Keratinocyte (primary cell): ENCODE measurements around the gene GPR107. TPM values are rescaled to one million over a fixed set of nuclear protein-coding genes. Genes with fewer than 3 reads are reported as not detected.
A peak's percentile ranks its signal among the peaks of the same experiment; 100 is the strongest.

ENCODE experiments used
- DNase-seq: peaks from one replicate; pipeline ENCODE4 v3.0.0-alpha.2; 2011; ENCODE audit warnings: low read depth, missing footprints, low spot score
- FAIRE-seq: peaks from 2 replicates; lab custom pipeline; 2011; peaks lifted over from hg19 to GRCh38; lab: Jason Lieb, UNC
- H2AFZ ChIP-seq: 2 replicates; pipeline ENCODE4 v1.6.0; 2012; ENCODE audit warnings: low read length, control low read depth, inconsistent platforms; ENCODE audit not compliant: control insufficient read depth
- H3K27ac ChIP-seq: 2 replicates; pipeline ENCODE4 v1.5.1; 2011; ENCODE audit warnings: low read length; ENCODE audit not compliant: control insufficient read depth, insufficient read depth
- H3K27me3 ChIP-seq: 3 replicates; pipeline ENCODE4 v1.6.0; 2011; ENCODE audit warnings: low read length; ENCODE audit not compliant: control insufficient read depth, insufficient read depth; ENCODE audit errors: extremely low read depth
- H3K36me3 ChIP-seq, 2 experiments: 2 replicates in 1 of 2; 3 replicates in 1 of 2; pipeline ENCODE4 v1.5.1; 2011; ENCODE audit warnings: low read length in 2 of 2, mild to moderate bottlenecking in 1 of 2; ENCODE audit not compliant: control insufficient read depth in 2 of 2, insufficient read depth in 2 of 2; ENCODE audit errors: extremely low read depth in 1 of 2
- H3K4me1 ChIP-seq: 3 replicates; pipeline ENCODE4 v1.5.1; 2011; ENCODE audit warnings: low read length; ENCODE audit not compliant: control insufficient read depth, insufficient read depth; ENCODE audit errors: extremely low read depth
- H3K4me2 ChIP-seq: 3 replicates; pipeline ENCODE4 v1.6.0; 2011; ENCODE audit warnings: low read depth, low read length; ENCODE audit not compliant: control insufficient read depth, insufficient read depth; ENCODE audit errors: extremely low read depth
- H3K4me3 ChIP-seq, 3 experiments: fragments of 200-600 bp in 1 of 3; sonication (generic) in 1 of 3; 2 replicates in 2 of 3; 3 replicates in 1 of 3; pipeline ENCODE4 v1.5.1; 2011 to 2016; ENCODE audit warnings: low read length in 3 of 3, mild to moderate bottlenecking in 3 of 3, control low read depth in 2 of 3, inconsistent platforms in 1 of 3, low read depth in 1 of 3, mixed read lengths in 1 of 3, mixed run types in 1 of 3, moderate library complexity in 1 of 3; ENCODE audit not compliant: control insufficient read depth in 2 of 3, insufficient read depth in 2 of 3; ENCODE audit errors: extremely low read depth in 1 of 3
- H3K79me2 ChIP-seq: 2 replicates; pipeline ENCODE4 v1.6.0; 2012; ENCODE audit warnings: low read length; ENCODE audit not compliant: control insufficient read depth, insufficient read depth
- H3K9ac ChIP-seq: 3 replicates; pipeline ENCODE4 v1.6.0; 2011; ENCODE audit warnings: low read length; ENCODE audit not compliant: control insufficient read depth, insufficient read depth; ENCODE audit errors: extremely low read depth
- H3K9me1 ChIP-seq: 3 replicates; pipeline ENCODE4 v1.6.0; 2011; ENCODE audit warnings: low read length; ENCODE audit not compliant: control insufficient read depth, insufficient read depth; ENCODE audit errors: extremely low read depth
- H3K9me3 ChIP-seq: 2 replicates; pipeline ENCODE4 v1.5.1; 2012; ENCODE audit warnings: low read depth, low read length; ENCODE audit not compliant: control insufficient read depth
- H4K20me1 ChIP-seq: 3 replicates; pipeline ENCODE4 v1.6.0; 2011; ENCODE audit warnings: low read length; ENCODE audit not compliant: control insufficient read depth, insufficient read depth; ENCODE audit errors: extremely low read depth
- CTCF ChIP-seq, 3 experiments: IDR thresholded peaks in 1 of 3; conservative IDR thresholded peaks in 1 of 3; optimal IDR thresholded peaks in 1 of 3; 2 replicates in 2 of 3; 3 replicates in 1 of 3; pipeline versions ENCODE3 to v1.5.1; 2011; ENCODE audit warnings: low read length in 3 of 3, mild to moderate bottlenecking in 3 of 3, moderate library complexity in 2 of 3, control low read depth in 1 of 3, inconsistent platforms in 1 of 3; ENCODE audit not compliant: insufficient read depth in 2 of 3; ENCODE audit errors: extremely low read depth in 1 of 3
- EZH2 ChIP-seq: IDR thresholded peaks from one replicate; pipeline ENCODE4 v1.6.1; 2012; ENCODE audit warnings: inconsistent platforms, mild to moderate bottlenecking, low read length, moderate library complexity
- dilution Hi-C: fragments of 300-500 bp; cut with MboI; formaldehyde crosslinking; loops from one replicate; pipeline ENCODE4 v1.7.0; 2020; ENCODE audit warnings: low sequenced_read_pairs; ENCODE audit not compliant: extremely low pct_ligation_motif_present
- polyA plus RNA-seq, 5 experiments: library from polyadenylated mRNA; depleted of rRNA in 3 of 5; stranded (reverse) in 3 of 5; stranded (forward) in 1 of 5; unstranded in 1 of 5; fragments of >200 nt; gene quantifications; 1 replicate in 1 of 5; 2 replicates in 3 of 5; 3 replicates in 1 of 5; pipeline versions ENCODE4 v1.2.1 to v1.2.3, GENCODE V29; 2011 to 2012; ENCODE audit warnings: missing spikeins in 2 of 5, low read depth in 1 of 5, low replicate concordance in 1 of 5

The GPR107 gene
- polyA plus RNA-seq, 1 donor (not counting 4 experiments of a cell fraction or from before 2014, with no cell fraction given): 27.3 TPM

- Histone ChIP-seq H3K27me3 (no peaks in the 10 kb centered on the region), H3K4me3 (no peak overlapping the region), H3K9me3 (no peaks in the 10 kb centered on the region), H4K20me1 (peaks cover 4% of the 10 kb centered on the region), H3K9ac (no peak overlapping the region), H3K36me3 (peaks cover 9% of the 10 kb centered on the region in 2 experiments), H2AFZ (no peak overlapping the region), H3K9me1 (no peaks in the 10 kb centered on the region), H3K4me1 (no peaks in the 10 kb centered on the region), H3K27ac (no peak overlapping the region), H3K79me2 (peaks cover 30% of the 10 kb centered on the region), H3K4me2 (no peak overlapping the region)
- no peak for FAIRE-seq
- DNase-seq: no peak
- dilution Hi-C loops: no loop called here
- TF ChIP-seq CTCF (optimal IDR thresholded peaks at IDR 0.05 in 1 of 3, IDR thresholded peaks at IDR 0.05 in 1 of 3, conservative IDR thresholded peaks at IDR 0.05 in 1 of 3; ENCODE audit: extremely low read depth in 1 of 3, insufficient read depth in 2 of 3, low read length in 3 of 3) (no peak), EZH2 (no peak)
These were observed 19.7 kb downstream of the GPR107 start for GRCh38 chr9:130073373-130073772.

- Histone ChIP-seq H2AFZ (no peak overlapping the region), H3K4me3 (no peak overlapping the region), H3K27ac (no peak overlapping the region), H3K4me1 (no peaks in the 10 kb centered on the region), H3K27me3 (no peaks in the 10 kb centered on the region), H4K20me1 (no peaks in the 10 kb centered on the region), H3K79me2 (peaks cover 2% of the 10 kb centered on the region), H3K4me2 (no peak overlapping the region), H3K9me1 (no peaks in the 10 kb centered on the region), H3K9me3 (no peaks in the 10 kb centered on the region), H3K9ac (no peak overlapping the region), H3K36me3 (peaks cover 14 to 20% of the 10 kb centered on the region in 2 experiments)
- TF ChIP-seq CTCF (optimal IDR thresholded peaks at IDR 0.05 in 1 of 3, IDR thresholded peaks at IDR 0.05 in 1 of 3, conservative IDR thresholded peaks at IDR 0.05 in 1 of 3; ENCODE audit: extremely low read depth in 1 of 3, insufficient read depth in 2 of 3, low read length in 3 of 3) (peak in 1 of 3 experiments; percentile 8), EZH2 (no peak)
- FAIRE-seq (no peak), DNase-seq (no peak)
- dilution Hi-C loops: no loop called here
These were observed 24.8 kb downstream of the GPR107 start for GRCh38 chr9:130078547-130078946.
